Effector memory CD4-positive, alpha-beta T cell (primary cell): ENCODE data around the gene GSTM3.
"Not testable (repeated sequence)": the region's sequence is repeated elsewhere in the genome, so short reads cannot be mapped to it uniquely, and the experiment has no call there.

Experiments
- DNase-seq, 3 donors: peaks; one replicate each; pipeline ENCODE4 v3.0.0-alpha.2; 2020
- H3K27ac ChIP-seq: 2 replicates; pipeline ENCODE4 v1.7.0; 2013; ENCODE audit warnings: mild to moderate bottlenecking, low read length, moderate library complexity; ENCODE audit not compliant: insufficient read depth, poor library complexity, severe bottlenecking
- H3K27me3 ChIP-seq: replicated peaks from 2 replicates; pipeline ENCODE4 v1.7.0; 2013; ENCODE audit warnings: mild to moderate bottlenecking, low read length; ENCODE audit not compliant: insufficient read depth, control insufficient read depth, poor library complexity, severe bottlenecking
- H3K36me3 ChIP-seq: 2 replicates; pipeline ENCODE4 v1.7.0; 2013; ENCODE audit warnings: mild to moderate bottlenecking, low read length, moderate library complexity; ENCODE audit not compliant: control insufficient read depth, insufficient read depth
- H3K4me1 ChIP-seq: 2 replicates; pipeline ENCODE4 v1.7.0; 2013; ENCODE audit warnings: low read length, mild to moderate bottlenecking; ENCODE audit not compliant: control insufficient read depth, insufficient read depth, poor library complexity, severe bottlenecking
- H3K4me3 ChIP-seq: 2 replicates; pipeline ENCODE4 v1.7.0; 2013; ENCODE audit warnings: low read length, low read depth, mild to moderate bottlenecking; ENCODE audit not compliant: insufficient read depth, poor library complexity, severe bottlenecking
- H3K9me3 ChIP-seq: 2 replicates; pipeline ENCODE4 v1.7.0; 2013; ENCODE audit warnings: mild to moderate bottlenecking, low read length, moderate library complexity; ENCODE audit not compliant: control insufficient read depth

The GSTM3 gene

DNA sequence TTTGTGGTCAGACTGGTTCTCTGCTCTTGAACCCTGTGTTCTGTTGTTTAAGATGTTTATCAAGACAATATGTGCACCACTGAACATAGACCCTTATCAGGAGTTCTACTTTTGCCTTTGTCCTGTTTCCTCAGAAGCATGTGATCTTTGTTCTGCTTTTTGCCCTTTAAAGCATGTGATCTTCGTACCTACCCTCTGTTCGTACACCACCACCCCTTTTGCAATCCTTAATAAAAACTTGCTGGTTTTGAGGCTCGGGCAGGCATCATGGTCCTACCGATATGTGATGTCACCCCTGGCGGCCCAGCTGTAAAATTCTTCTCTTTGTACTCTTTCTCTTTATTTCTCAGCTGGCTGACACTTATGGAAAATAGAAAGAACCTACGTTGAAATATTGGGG, 56.1 kb downstream of the GSTM3 start:
- H3K27ac ChIP-seq, H3K4me3 ChIP-seq, H3K4me1 ChIP-seq, H3K36me3 ChIP-seq, H3K9me3 ChIP-seq, H3K27me3 ChIP-seq, DNase-seq: not testable (repeated sequence)
